Fibroblast of lung (primary cell): ENCODE measurements around the gene DRD1. TPM values are rescaled to one million over a fixed set of nuclear protein-coding genes. Genes with fewer than 3 reads are reported as not detected.

ENCODE experiments used
- DNase-seq, 2 donors: peaks; one replicate each; pipeline versions ENCODE4 v3.0.0 to v3.0.0-alpha.2; 2010; ENCODE audit warnings: low read depth in 2 of 2
- H2AFZ ChIP-seq: 2 replicates; pipeline ENCODE4 v1.5.1; 2012; ENCODE audit warnings: low read length, control low read depth, inconsistent platforms
- H3K27ac ChIP-seq: 2 replicates; pipeline ENCODE4 v1.5.1; 2011; ENCODE audit warnings: low read length, control low read depth; ENCODE audit not compliant: insufficient read depth
- H3K27me3 ChIP-seq: 2 replicates; pipeline ENCODE4 v1.5.1; 2011; ENCODE audit warnings: mild to moderate bottlenecking, low read length; ENCODE audit not compliant: control insufficient read depth, insufficient read depth
- H3K36me3 ChIP-seq: 2 replicates; pipeline ENCODE4 v1.5.1; 2011; ENCODE audit warnings: low read length; ENCODE audit not compliant: control insufficient read depth, insufficient read depth
- H3K4me1 ChIP-seq: 2 replicates; pipeline ENCODE4 v1.5.1; 2011; ENCODE audit warnings: low read length; ENCODE audit not compliant: control insufficient read depth, insufficient read depth; ENCODE audit errors: extremely low read depth
- H3K4me2 ChIP-seq: 2 replicates; pipeline ENCODE4 v1.5.1; 2011; ENCODE audit warnings: low read length, control low read depth; ENCODE audit not compliant: insufficient read depth; ENCODE audit errors: extremely low read depth
- H3K4me3 ChIP-seq, 4 experiments: fragments of 200-600 bp in 1 of 4; sonication (generic) in 1 of 4; replicated peaks in 1 of 4; 2 replicates each; pipeline ENCODE4 v1.5.1; 2011 to 2016; ENCODE audit warnings: low read length in 4 of 4, low read depth in 3 of 4, mild to moderate bottlenecking in 3 of 4, control low read depth in 2 of 4, inconsistent platforms in 1 of 4, mixed read lengths in 1 of 4; ENCODE audit not compliant: insufficient read depth in 1 of 4; ENCODE audit errors: control extremely low read depth in 1 of 4
- H3K79me2 ChIP-seq: 2 replicates; pipeline ENCODE4 v1.5.1; 2012; ENCODE audit warnings: mild to moderate bottlenecking, low read length, inconsistent platforms; ENCODE audit not compliant: control insufficient read depth, insufficient read depth
- H3K9ac ChIP-seq: 2 replicates; pipeline ENCODE4 v1.5.1; 2011; ENCODE audit warnings: mild to moderate bottlenecking, low read length, control low read depth; ENCODE audit not compliant: insufficient read depth
- H3K9me3 ChIP-seq: 2 replicates; pipeline ENCODE4 v1.5.1; 2012; ENCODE audit warnings: low read depth, low read length; ENCODE audit not compliant: control insufficient read depth, insufficient read depth
- H4K20me1 ChIP-seq: 2 replicates; pipeline ENCODE4 v1.5.1; 2011; ENCODE audit warnings: low read length; ENCODE audit not compliant: control insufficient read depth, insufficient read depth; ENCODE audit errors: extremely low read depth
- CTCF ChIP-seq, 2 donors: IDR thresholded peaks in 1 of 2; conservative IDR thresholded peaks in 1 of 2; 1 replicate in 1 of 2; 2 replicates in 1 of 2; pipeline ENCODE4 v1.5.1; 2011 to 2012; ENCODE audit warnings: low read length in 2 of 2, control low read depth in 1 of 2, inconsistent platforms in 1 of 2, low read depth in 1 of 2, mild to moderate bottlenecking in 1 of 2
- EZH2 ChIP-seq: IDR thresholded peaks from 2 replicates; pipeline ENCODE4 v1.5.1; 2012; ENCODE audit warnings: low read length, control low read depth, mild to moderate bottlenecking; ENCODE audit errors: missing control alignments
- polyA plus RNA-seq, 2 donors: library from polyadenylated mRNA; depleted of rRNA in 1 of 2; stranded (reverse) in 1 of 2; unstranded in 1 of 2; fragments of >200 nt; gene quantifications; 2 replicates each; pipeline ENCODE4 v1.2.1, GENCODE V29; 2011 to 2012; ENCODE audit warnings: missing spikeins in 1 of 2
- total RNA-seq: library from RNA; depleted of rRNA; stranded (reverse); fragments of >200 nt; gene quantifications from 2 replicates; pipeline ENCODE4 v1.2.1, GENCODE V29; 2014

Gene DRD1
- total and polyA plus RNA-seq, 2 donors (not counting 1 experiment from before 2014, with no cell fraction given): 0.19 to 2.0 TPM

- Histone ChIP-seq H3K4me2 (no peak overlapping the region), H3K4me1 (no peaks in the 10 kb centered on the region), H3K9ac (no peak overlapping the region), H3K9me3 (no peaks in the 10 kb centered on the region), H3K36me3 (no peaks in the 10 kb centered on the region), H2AFZ (no peak overlapping the region), H3K4me3 (no peak overlapping the region), H3K27ac (no peak overlapping the region), H3K79me2 (no peaks in the 10 kb centered on the region), H3K27me3 (peaks cover 4% of the 10 kb centered on the region), H4K20me1 (no peaks in the 10 kb centered on the region)
- DNase-seq: no peak
- no peak for TF ChIP-seq EZH2
- TF ChIP-seq CTCF (conservative IDR thresholded peaks at IDR 0.05 in 1 of 2, IDR thresholded peaks at IDR 0.05 in 1 of 2; ENCODE audit: low read depth in 1 of 2, low read length in 2 of 2): no peak
These were observed 17.4 kb upstream of the DRD1 start for GRCh38 chr5:175461370-175461769.

DNA sequence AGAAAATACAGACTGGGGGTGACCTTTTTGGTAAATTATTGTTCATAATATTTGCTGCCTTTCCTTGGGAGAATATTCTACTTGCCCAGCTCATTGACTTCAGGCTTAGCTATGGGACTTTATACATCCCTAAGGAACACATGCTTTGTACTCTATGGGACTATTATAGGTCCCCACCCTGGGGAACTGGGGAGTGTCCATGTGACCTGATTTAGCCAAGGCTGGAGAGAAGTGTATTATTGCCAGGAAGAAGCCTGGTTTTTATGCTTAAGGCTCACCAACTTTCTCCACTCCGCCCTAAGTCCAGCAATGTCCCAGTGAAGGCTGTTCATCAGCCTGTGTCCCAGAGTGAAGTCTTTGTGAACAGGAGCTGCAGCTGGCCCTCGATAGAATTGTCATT, 16.6 kb upstream of the DRD1 start:
- Histone ChIP-seq H2AFZ (no peak overlapping the region), H3K36me3 (no peaks in the 10 kb centered on the region), H4K20me1 (no peaks in the 10 kb centered on the region), H3K4me3 (no peak overlapping the region), H3K9ac (no peak overlapping the region), H3K9me3 (no peaks in the 10 kb centered on the region), H3K27me3 (peaks cover 4% of the 10 kb centered on the region), H3K79me2 (no peaks in the 10 kb centered on the region), H3K4me1 (no peaks in the 10 kb centered on the region), H3K27ac (no peak overlapping the region), H3K4me2 (no peak overlapping the region)
- DNase-seq: no peak
- TF ChIP-seq EZH2 (no peak), CTCF (conservative IDR thresholded peaks at IDR 0.05 in 1 of 2, IDR thresholded peaks at IDR 0.05 in 1 of 2; ENCODE audit: low read depth in 1 of 2, low read length in 2 of 2) (no peak)

DNA sequence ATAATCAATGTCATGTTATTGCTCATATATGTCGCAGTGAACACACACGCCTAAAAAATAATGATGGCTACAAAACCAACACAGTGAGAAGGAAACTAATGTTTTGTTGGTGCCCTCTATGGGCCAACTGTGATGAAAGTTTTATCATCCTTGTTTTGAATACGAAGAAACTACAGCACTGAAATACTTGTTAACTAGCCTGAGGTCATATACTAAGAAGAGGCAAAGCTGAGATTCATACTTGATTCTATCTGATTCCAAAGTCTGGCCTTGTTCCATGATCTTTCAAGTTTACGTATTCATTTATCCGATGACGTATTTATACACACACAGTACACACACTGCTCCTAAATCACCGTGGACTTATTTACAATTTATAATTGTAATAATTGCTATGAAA, 16.1 kb upstream of the DRD1 start:
- H3K36me3 ChIP-seq: no peaks in the 10 kb centered on the region
- H3K27ac ChIP-seq: no peak overlapping the region
- H2AFZ ChIP-seq: no peak overlapping the region
- no peaks in the 10 kb centered on the region for H3K79me2 ChIP-seq
- no peaks in the 10 kb centered on the region for H4K20me1 ChIP-seq
- TF ChIP-seq CTCF (conservative IDR thresholded peaks at IDR 0.05 in 1 of 2, IDR thresholded peaks at IDR 0.05 in 1 of 2; ENCODE audit: low read depth in 1 of 2, low read length in 2 of 2) (peak; percentile 25 to 57), EZH2 (no peak)
- DNase-seq: peak in 1 of 2 donors; percentile 34
- H3K27me3 ChIP-seq: peaks cover 4% of the 10 kb centered on the region
- no peak overlapping the region for H3K4me2 ChIP-seq
- H3K9me3 ChIP-seq: no peaks in the 10 kb centered on the region
- no peak overlapping the region for H3K9ac ChIP-seq
- H3K4me3 ChIP-seq: no peak overlapping the region
- H3K4me1 ChIP-seq: no peaks in the 10 kb centered on the region
